ENCODE measurements around the gene C10orf67. TPM values are rescaled to one million over a fixed set of nuclear protein-coding genes. Genes with fewer than 3 reads are reported as not detected.
"Not testable (repeated sequence)": the region's sequence is repeated elsewhere in the genome, so short reads cannot be mapped to it uniquely, and the experiment has no call there.

Gene C10orf67
- total and polyA plus RNA-seq, 4 experiments from 2014 or later = 0.16 to 0.31 TPM; not detected in 2

GRCh38 chr10:23281044-23281433 lies 63.6 kb downstream of the C10orf67 start:
- peaks cover 0 to 4% (median 0%) of the 10 kb centered on the region in 4 donors for H3K4me1 Mint-ChIP-seq
- no peaks in the 10 kb centered on the region for H3K36me3 Mint-ChIP-seq
- H3K9me3 ChIP-seq (ENCODE audit: control insufficient read depth in 1 of 2, low read length in 2 of 2) = no peaks in the 10 kb centered on the region
- H3K27ac ChIP-seq (ENCODE audit: low read depth, low read length) = no peak overlapping the region
- H3K4me3 ChIP-seq (ENCODE audit: low read length in 2 of 2) = no peak overlapping the region
- DNase-seq = no peak
- peaks cover 0 to 4% (median 0%) of the 10 kb centered on the region in 8 donors for H3K9me3 Mint-ChIP-seq
- no peaks in the 10 kb centered on the region for H3K4me1 ChIP-seq (ENCODE audit: insufficient read depth, low read length)
- POLR2A ChIA-PET (ENCODE audit: partially characterized antibody) = no interaction called here
- H3K36me3 ChIP-seq (ENCODE audit: insufficient read depth, low read length) = no peaks in the 10 kb centered on the region
- intact Hi-C loops (cut with micrococcal nuclease) = no loop called here
- no peak overlapping the region for H3K4me3 Mint-ChIP-seq
- no peaks in the 10 kb centered on the region for H3K27me3 ChIP-seq (ENCODE audit: insufficient read depth, low read length)
- peaks cover 15 to 30% of the 10 kb centered on the region in 2 donors for H3K27me3 Mint-ChIP-seq
- H3K27ac Mint-ChIP-seq = peak overlapping the region in 1 of 7 donors; percentile 13
- CTCF ChIA-PET (ENCODE audit: partially characterized antibody) = no interaction called here

GRCh38 chr10:23280419-23281043 lies 64.1 kb downstream of the C10orf67 start:
- ChIA-PET POLR2A (ENCODE audit: partially characterized antibody) (no interaction called here), CTCF (ENCODE audit: partially characterized antibody) (no interaction called here)
- Histone ChIP-seq H3K27ac (ENCODE audit: low read depth, low read length) (no peak overlapping the region), H3K4me3 (ENCODE audit: low read length in 2 of 2) (no peak overlapping the region), H3K36me3 (ENCODE audit: insufficient read depth, low read length) (no peaks in the 10 kb centered on the region), H3K9me3 (ENCODE audit: control insufficient read depth in 1 of 2, low read length in 2 of 2) (no peaks in the 10 kb centered on the region), H3K27me3 (ENCODE audit: insufficient read depth, low read length) (no peaks in the 10 kb centered on the region), H3K4me1 (ENCODE audit: insufficient read depth, low read length) (no peaks in the 10 kb centered on the region)
- intact Hi-C loops (cut with micrococcal nuclease) = no loop called here
- peak in 1 of 5 donors; percentile 3 for DNase-seq
- Mint-ChIP-seq H3K27me3 (peaks cover 15 to 27% of the 10 kb centered on the region in 2 donors), H3K36me3 (no peaks in the 10 kb centered on the region), H3K4me1 (peaks cover 0 to 4% (median 0%) of the 10 kb centered on the region in 4 donors), H3K9me3 (peaks cover 0 to 3% (median 0%) of the 10 kb centered on the region in 8 donors), H3K4me3 (no peak overlapping the region), H3K27ac (no peak overlapping the region)

GRCh38 chr10:23275355-23275754 lies 69.2 kb downstream of the C10orf67 start:
- peaks cover 4 to 25% (median 19%) of the 10 kb centered on the region in 8 donors for H3K9me3 Mint-ChIP-seq
- H3K4me1 ChIP-seq (ENCODE audit: insufficient read depth, low read length) = no peaks in the 10 kb centered on the region
- ChIA-PET POLR2A (ENCODE audit: partially characterized antibody) (no interaction called here), CTCF (ENCODE audit: partially characterized antibody) (no interaction called here)
- H3K27ac Mint-ChIP-seq = no peak overlapping the region
- no peak overlapping the region for H3K4me3 ChIP-seq (ENCODE audit: low read length in 2 of 2)
- peaks cover 7 to 9% of the 10 kb centered on the region in 2 donors for H3K27me3 Mint-ChIP-seq
- DNase-seq = no peak
- H3K4me3 Mint-ChIP-seq = no peak overlapping the region
- H3K27ac ChIP-seq (ENCODE audit: low read depth, low read length) = no peak overlapping the region
- no peaks in the 10 kb centered on the region for H3K9me3 ChIP-seq (ENCODE audit: control insufficient read depth in 1 of 2, low read length in 2 of 2)
- no peaks in the 10 kb centered on the region for H3K36me3 Mint-ChIP-seq
- H3K27me3 ChIP-seq (ENCODE audit: insufficient read depth, low read length) = no peaks in the 10 kb centered on the region
- no peaks in the 10 kb centered on the region for H3K36me3 ChIP-seq (ENCODE audit: insufficient read depth, low read length)
- intact Hi-C loops (cut with micrococcal nuclease) = no loop called here
- H3K4me1 Mint-ChIP-seq = no peaks in the 10 kb centered on the region

- CTCF ChIA-PET (ENCODE audit: partially characterized antibody); H3K9me3 ChIP-seq (ENCODE audit: control insufficient read depth in 1 of 2, low read length in 2 of 2): not testable (repeated sequence)
- H3K9me3 Mint-ChIP-seq = peaks cover 4 to 31% (median 21%) of the 10 kb centered on the region in 8 donors
These were observed 70.4 kb downstream of the C10orf67 start for GRCh38 chr10:23274179-23274578.

GRCh38 chr10:23270531-23270930 lies 74.1 kb downstream of the C10orf67 start:
- ChIA-PET CTCF (ENCODE audit: partially characterized antibody) (no interaction called here), POLR2A (ENCODE audit: partially characterized antibody) (no interaction called here)
- Histone ChIP-seq H3K27ac (ENCODE audit: low read depth, low read length) (no peak overlapping the region), H3K4me1 (ENCODE audit: insufficient read depth, low read length) (no peaks in the 10 kb centered on the region), H3K9me3 (ENCODE audit: control insufficient read depth in 1 of 2, low read length in 2 of 2) (no peaks in the 10 kb centered on the region), H3K27me3 (ENCODE audit: insufficient read depth, low read length) (no peaks in the 10 kb centered on the region), H3K4me3 (ENCODE audit: low read length in 2 of 2) (no peak overlapping the region), H3K36me3 (ENCODE audit: insufficient read depth, low read length) (no peaks in the 10 kb centered on the region)
- Mint-ChIP-seq H3K36me3 (no peaks in the 10 kb centered on the region), H3K4me1 (no peaks in the 10 kb centered on the region), H3K4me3 (no peak overlapping the region), H3K27ac (no peak overlapping the region), H3K9me3 (peaks cover 4 to 28% (median 19%) of the 10 kb centered on the region in 8 donors), H3K27me3 (peaks cover 2 to 4% of the 10 kb centered on the region in 2 donors)
- intact Hi-C loops (cut with micrococcal nuclease) = no loop called here
- DNase-seq = no peak

More at GRCh38 chr10:23274179-23274578, 70.4 kb downstream of the C10orf67 start:
- H3K4me3 Mint-ChIP-seq; H3K27me3 ChIP-seq (ENCODE audit: insufficient read depth, low read length); H3K27me3 Mint-ChIP-seq; H3K27ac Mint-ChIP-seq; DNase-seq; H3K36me3 Mint-ChIP-seq; H3K27ac ChIP-seq (ENCODE audit: low read depth, low read length); H3K36me3 ChIP-seq (ENCODE audit: insufficient read depth, low read length); H3K4me1 Mint-ChIP-seq; H3K4me3 ChIP-seq (ENCODE audit: low read length in 2 of 2); POLR2A ChIA-PET (ENCODE audit: partially characterized antibody); intact Hi-C loops (cut with micrococcal nuclease); H3K4me1 ChIP-seq (ENCODE audit: insufficient read depth, low read length): not testable (repeated sequence)

- Histone ChIP-seq H3K9me3 (ENCODE audit: control insufficient read depth in 1 of 2, low read length in 2 of 2) (no peaks in the 10 kb centered on the region), H3K4me1 (ENCODE audit: insufficient read depth, low read length) (no peaks in the 10 kb centered on the region), H3K36me3 (ENCODE audit: insufficient read depth, low read length) (no peaks in the 10 kb centered on the region), H3K4me3 (ENCODE audit: low read length in 2 of 2) (no peak overlapping the region), H3K27ac (ENCODE audit: low read depth, low read length) (no peak overlapping the region), H3K27me3 (ENCODE audit: insufficient read depth, low read length) (no peaks in the 10 kb centered on the region)
- Mint-ChIP-seq H3K4me3 (no peak overlapping the region), H3K9me3 (no peaks in the 10 kb centered on the region), H3K27me3 (peaks cover 5 to 10% of the 10 kb centered on the region in 2 donors), H3K4me1 (no peaks in the 10 kb centered on the region), H3K27ac (no peak overlapping the region), H3K36me3 (no peaks in the 10 kb centered on the region)
- intact Hi-C loops (cut with micrococcal nuclease) = no loop called here
- DNase-seq = no peak
- POLR2A ChIA-PET (ENCODE audit: partially characterized antibody) = no interaction called here
- CTCF ChIA-PET (ENCODE audit: partially characterized antibody) = no interaction called here
These were observed 81.0 kb downstream of the C10orf67 start for GRCh38 chr10:23263441-23264164.

- no peak overlapping the region for H3K4me3 Mint-ChIP-seq
- Histone ChIP-seq H3K36me3 (ENCODE audit: insufficient read depth, low read length) (no peaks in the 10 kb centered on the region), H3K4me1 (ENCODE audit: insufficient read depth, low read length) (no peaks in the 10 kb centered on the region)
These were observed 81.7 kb downstream of the C10orf67 start for GRCh38 chr10:23262928-23263327.

More at GRCh38 chr10:23262928-23263327, 81.7 kb downstream of the C10orf67 start:
- H3K4me3 ChIP-seq (ENCODE audit: low read length in 2 of 2) = no peak overlapping the region
- H3K4me1 Mint-ChIP-seq = no peaks in the 10 kb centered on the region
- no peak overlapping the region for H3K27ac ChIP-seq (ENCODE audit: low read depth, low read length)
- ChIA-PET POLR2A (ENCODE audit: partially characterized antibody) (no interaction called here), CTCF (ENCODE audit: partially characterized antibody) (no interaction called here)
- no peak overlapping the region for H3K27ac Mint-ChIP-seq
- no peaks in the 10 kb centered on the region for H3K27me3 ChIP-seq (ENCODE audit: insufficient read depth, low read length)
- peaks cover 4 to 9% of the 10 kb centered on the region in 2 donors for H3K27me3 Mint-ChIP-seq
- no peak for DNase-seq
- intact Hi-C loops (cut with micrococcal nuclease) = no loop called here
- no peaks in the 10 kb centered on the region for H3K9me3 Mint-ChIP-seq
- no peaks in the 10 kb centered on the region for H3K9me3 ChIP-seq (ENCODE audit: control insufficient read depth in 1 of 2, low read length in 2 of 2)
- no peaks in the 10 kb centered on the region for H3K36me3 Mint-ChIP-seq
